SK-N-MC (cell line): ENCODE measurements around the gene SGPL1.

Source experiments
- EZH2 ChIP-seq: fragments of 200-600 bp; sonication (generic); IDR thresholded peaks from one replicate; pipeline ENCODE4 v1.6.1; 2017; ENCODE audit warnings: antibody characterized with exemption
- POLR2AphosphoS5 ChIP-seq: IDR thresholded peaks from 2 replicates; pipeline ENCODE4 v1.6.1; 2012; ENCODE audit warnings: mild to moderate bottlenecking, low read depth, low read length, borderline replicate concordance

DNA sequence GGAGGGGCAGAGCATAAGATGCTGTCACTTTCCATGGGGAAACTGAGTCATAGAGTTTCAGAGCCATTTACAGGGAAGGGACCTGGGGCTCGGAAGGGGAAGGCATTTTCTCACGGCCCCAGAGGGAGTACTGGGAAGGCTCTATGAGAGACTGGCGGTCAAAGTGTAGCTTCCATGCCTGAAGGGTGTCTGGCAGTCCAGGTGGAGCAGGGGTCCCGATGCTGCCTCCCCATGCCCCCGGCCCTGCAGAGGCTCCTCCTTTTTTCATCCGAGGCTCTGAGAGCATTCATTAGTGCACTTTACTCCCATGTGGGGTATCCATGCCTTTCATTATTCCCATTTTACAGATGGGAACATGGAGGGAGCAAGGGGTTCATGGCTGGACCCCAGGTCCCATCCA lies 100.5 kb downstream of the SGPL1 start:
- TF ChIP-seq EZH2 (no peak), POLR2AphosphoS5 (no peak)
